DMS79 treated with DMSO at 0.1 percent for 48 hours (cell line): ENCODE data around the gene OTOGL.
"Not testable (repeated sequence)": the region's sequence is repeated elsewhere in the genome, so short reads cannot be mapped to it uniquely, and the experiment has no call there.

Source experiments
- DNase-seq: peaks from one replicate; lab custom pipeline; 2025; lab: John Stamatoyannopoulos, UW

OTOGL gene

DNA sequence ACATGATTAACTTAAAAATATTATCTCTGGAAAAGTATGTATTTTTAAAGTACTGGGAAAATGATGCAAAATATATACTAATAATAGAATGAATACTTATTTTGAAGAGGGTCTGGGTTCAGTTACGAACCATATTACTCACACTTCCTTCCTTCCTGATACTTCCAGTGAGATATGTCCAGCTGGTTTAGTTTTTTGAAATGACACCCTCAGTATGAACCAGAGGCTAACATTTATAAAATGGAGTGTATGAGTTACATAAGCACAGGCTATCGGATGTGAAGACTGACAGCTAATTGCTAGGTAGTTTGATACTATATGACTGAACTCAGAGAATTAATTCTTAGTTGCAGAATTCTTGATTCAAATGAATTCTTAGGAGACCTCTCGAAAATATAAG is 122.9 kb downstream of the OTOGL start:
- DNase-seq, result no peak

DNA sequence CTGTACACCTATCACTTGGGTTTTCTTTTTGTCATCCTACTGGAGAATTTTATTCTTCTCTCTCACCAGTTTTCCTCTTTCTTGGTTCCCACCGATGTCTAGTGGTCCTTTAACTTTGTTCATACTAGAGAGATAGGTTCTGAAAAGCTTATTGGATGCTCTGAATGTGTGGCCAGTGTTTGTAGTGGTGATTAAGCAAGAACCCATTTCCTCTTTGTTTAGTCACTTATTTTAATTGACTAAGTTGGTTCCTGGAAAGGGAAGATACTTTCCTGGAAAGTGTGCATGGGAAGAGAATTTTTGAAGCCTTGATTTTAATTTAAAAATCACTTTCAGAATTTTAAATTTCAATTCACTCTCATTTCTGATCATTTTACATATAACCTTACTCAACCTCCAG is 127.2 kb downstream of the OTOGL start:
- DNase-seq, result no peak

DNA sequence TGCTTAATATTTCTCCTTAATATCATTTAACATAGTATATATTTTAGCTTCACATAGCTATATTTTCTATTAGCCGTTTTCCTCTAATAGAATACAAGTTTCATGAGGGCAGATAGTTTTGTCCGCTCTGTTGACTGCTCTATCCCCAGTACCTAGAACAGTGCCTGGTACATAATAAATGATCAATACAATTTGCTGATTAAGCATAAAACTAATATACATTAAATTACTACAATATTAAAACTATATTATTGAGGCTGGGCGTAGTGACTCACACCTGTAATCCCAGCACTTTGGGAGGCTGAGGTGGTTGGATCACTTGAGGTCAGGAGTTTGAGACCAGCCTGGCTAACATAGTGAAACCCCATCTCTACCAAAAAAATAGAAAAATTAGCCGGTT is 128.6 kb downstream of the OTOGL start:
- not testable (repeated sequence) for DNase-seq

DNA sequence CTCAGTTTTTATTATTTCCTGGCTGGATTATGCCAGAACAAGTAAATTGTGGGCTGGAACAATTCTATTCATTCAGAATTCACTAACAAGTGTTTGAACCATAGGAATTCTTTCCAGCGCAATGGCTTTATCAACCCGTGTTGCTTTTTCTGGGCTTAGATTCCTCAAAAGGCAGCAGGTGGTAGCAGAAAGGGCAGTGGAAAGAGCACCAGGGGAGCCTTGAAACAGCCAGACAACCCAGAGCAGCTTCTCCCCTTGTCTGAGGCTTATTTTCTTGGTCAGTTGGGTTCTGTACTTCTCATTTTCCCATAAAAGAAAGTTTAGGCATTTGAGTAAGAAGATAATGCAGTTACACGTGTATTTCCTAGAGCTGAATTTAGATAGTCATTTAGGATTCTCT is 130.7 kb downstream of the OTOGL start:
- no peak for DNase-seq

DNA sequence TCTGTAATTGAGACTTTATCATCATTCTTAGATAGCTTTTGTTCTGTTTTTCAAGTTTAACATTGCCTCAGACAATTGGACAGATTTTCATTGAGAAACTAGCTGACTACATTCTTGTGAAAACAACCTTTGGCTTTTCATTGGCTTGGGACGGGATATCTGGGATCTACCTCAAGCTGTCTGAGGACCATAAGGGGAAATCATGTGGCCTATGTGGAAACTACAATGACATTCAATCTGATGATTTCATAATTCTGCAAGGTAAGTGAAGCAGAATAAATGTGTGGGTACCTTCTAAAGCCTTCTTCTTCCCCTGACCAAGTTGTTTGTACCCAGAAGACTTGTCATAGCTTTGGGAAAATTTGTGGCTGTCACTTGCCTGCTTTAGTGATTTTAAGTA is 133.5 kb downstream of the OTOGL start:
- no peak for DNase-seq

DNA sequence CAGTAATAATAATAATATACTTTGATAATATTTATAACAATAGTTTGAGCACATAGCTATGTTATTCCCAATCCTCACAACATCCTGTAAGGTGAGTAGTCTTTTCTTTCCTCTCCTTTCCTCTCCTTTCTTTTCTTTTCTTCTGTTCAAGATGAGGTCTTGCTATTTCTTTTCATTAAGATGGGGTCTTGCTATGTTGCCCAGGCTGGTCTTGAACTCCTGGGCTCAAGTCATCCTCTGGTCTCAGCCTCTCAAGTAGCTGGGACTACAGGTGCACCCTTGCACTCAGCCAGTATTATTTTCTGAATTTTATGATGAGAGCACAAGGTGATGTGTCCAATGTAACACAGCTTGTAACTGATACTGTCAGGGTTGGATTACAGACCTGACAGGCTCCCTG is 134.6 kb downstream of the OTOGL start:
- no peak for DNase-seq

DNA sequence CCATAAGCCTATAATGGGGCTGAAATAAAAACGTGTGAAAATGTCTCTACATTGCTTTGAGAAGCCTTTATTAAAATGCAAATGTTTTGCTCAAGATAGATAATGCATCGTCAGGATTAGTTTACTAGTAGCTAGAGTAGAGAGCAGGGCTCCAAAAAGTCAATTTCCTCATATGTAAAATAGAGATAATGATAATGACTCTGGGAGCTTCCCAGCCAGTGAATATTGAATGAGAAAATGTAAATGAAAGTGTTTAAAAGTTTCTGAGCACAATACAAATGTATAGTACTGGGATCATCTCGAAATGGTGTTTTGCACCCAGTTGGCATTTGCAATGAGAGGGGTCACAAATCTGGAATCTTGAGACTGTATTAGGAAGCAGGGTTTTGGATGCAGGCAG is 135.3 kb downstream of the OTOGL start:
- DNase-seq, result no peak

DNA sequence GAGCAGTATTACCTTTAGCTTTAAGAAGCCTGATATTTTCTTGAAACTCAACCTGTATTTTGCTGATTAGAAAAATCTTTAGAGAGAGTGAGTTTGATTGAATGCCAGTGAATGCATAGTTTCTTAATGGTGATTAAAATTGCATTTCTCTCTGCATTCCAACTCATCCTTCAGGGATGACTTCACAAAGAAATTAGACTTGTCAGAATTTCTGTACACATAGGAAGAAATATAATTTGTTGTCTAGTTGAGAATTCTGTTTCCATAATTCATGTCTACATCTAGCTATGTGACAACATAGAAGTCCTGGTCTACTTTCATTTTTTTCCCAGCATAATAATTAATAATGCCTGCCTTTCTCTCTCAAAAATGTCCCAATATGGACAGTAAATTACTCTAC is 136.6 kb downstream of the OTOGL start:
- no peak for DNase-seq

DNA sequence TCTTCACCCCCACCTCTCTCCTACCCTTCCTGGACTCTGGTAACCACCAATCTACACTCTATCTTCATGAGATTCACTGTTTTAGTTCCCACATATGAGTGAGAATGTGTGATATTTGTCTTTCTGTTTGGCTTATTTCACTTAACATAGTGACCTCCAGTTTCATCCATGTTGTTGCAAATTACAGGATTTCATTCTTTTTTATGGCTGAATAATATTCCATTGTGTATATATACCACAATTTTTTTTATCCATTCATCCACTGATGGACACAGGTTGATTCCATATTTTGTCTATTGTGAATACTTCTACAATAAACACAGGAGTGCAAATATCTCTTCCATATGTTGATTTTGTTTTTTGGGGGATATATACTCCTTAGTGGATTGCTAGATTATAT is 140.5 kb downstream of the OTOGL start:
- DNase-seq, result no peak

DNA sequence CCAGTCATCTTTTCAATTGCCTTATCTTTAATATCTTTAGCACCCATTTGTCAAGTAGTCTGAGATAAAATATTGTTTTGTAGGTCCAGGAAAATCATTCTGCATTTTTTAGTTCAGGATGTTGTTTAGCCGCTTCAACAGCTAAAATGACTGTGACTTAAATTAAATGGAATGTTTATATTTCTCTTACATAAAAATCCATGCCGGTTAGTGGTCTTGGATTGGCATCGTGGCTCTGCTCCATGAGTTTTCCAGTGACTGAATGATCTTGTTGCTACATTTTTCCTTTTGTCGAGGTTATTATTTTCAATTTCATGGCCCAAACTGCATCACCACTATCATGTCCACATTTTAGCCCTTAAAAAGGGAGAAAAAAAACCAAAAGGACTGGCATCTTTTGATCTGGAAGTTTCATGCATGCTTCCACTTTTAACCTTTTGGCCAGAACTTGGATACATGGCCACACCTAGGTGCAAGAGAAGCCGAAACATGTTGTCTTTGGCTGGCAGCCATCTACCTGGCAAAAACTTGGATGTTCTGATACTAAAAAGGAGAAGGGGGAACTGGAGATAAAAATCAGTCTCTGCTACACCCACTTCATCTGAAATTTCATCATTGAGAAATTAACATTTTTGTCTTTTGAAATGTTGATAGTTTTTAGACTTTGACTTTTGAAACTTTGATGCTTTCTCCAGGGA is 142.4 kb downstream of the OTOGL start:
- no peak for DNase-seq

DNA sequence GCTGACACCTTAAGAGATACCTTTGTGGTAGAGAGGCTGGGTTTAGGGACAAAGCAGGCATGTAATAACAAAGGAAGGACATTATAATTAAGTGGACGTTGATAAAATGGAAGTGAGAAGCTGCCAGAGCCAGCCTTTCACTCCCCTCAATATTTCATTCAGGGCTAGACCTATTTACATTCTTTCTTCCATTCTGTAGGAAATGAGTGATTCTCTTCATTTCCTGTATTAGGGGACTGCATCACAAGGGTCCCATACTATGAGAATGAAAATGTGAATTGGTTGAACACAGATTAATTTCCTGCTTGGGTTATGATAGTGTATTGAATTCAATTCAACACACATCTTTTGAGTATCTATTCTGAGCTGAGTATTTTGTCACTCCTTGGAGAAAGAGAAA is 143.0 kb downstream of the OTOGL start:
- DNase-seq, result no peak

DNA sequence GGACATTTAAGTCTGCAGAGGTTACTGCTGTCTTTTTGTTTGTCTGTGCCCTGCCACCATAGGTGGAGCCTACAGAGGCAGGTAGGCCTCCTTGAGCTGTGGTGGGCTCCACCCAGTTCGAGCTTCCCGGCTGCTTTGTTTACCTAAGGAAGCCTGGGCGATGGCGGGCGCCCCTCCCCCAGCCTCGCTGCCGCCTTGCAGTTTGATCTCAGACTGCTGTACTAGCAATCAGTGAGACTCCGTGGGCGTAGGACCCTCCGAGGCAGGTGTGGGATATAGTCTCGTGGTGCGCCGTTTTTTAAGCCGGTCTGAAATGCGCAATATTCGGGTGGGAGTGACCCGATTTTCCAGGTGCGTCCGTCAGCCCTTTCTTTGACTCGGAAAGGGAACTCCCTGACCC is 150.2 kb downstream of the OTOGL start:
- DNase-seq, result not testable (repeated sequence)

DNA sequence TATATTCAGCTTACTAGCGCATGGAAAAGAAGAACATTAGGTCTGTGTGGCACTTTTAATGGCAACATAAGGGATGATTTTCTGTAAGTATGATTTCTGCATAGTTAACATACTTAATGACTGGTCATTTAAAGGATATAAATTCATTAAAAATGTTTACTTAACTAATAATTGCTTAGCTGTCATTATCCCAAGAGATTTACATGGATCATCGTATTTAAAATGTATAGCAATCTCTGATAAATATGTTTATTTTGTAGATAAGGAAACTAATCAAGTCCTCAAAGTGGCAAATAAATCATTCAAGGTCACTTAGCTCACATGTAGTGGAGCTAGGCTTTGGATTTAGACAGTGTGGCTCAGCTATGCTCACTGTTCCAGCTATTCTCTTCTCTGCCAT is 158.6 kb downstream of the OTOGL start:
- no peak for DNase-seq

DNA sequence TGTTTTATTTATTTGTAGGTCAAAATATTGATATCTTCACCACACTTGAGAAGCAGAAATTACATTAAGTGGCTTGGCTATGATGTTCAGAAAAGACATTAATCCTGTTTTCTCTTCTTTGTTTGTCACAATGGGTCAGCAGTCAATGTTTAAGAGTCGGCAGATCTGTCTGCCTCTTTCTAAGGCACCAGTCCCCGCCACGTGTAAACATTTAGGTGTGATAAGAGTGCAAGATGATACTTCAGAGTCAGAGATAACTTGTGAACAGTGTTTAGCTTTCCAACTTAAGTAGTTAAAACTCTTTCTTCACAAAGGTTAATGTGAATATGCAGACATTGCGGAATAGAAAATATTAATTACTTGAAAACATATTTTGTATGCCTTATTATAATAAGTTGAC is 160.9 kb downstream of the OTOGL start:
- DNase-seq, result no peak

DNA sequence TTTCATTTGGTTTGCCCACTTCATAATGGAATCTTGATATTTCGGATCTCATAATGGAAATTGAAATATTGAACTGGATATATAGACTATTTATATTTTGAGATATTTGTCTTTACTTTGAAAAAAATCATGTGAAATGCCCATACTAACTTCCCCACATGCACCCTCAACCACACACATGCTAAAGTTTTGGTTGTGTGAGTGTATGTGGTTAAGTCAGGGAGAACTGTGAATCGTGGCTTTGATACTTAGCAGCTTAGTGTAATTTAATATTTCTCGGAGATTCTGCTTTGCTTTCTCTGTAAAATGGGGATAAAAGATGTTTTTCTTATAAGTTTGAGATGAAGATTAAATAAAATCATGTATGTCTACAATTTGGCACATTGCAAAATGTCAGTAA is 162.1 kb downstream of the OTOGL start:
- DNase-seq, result no peak

DNA sequence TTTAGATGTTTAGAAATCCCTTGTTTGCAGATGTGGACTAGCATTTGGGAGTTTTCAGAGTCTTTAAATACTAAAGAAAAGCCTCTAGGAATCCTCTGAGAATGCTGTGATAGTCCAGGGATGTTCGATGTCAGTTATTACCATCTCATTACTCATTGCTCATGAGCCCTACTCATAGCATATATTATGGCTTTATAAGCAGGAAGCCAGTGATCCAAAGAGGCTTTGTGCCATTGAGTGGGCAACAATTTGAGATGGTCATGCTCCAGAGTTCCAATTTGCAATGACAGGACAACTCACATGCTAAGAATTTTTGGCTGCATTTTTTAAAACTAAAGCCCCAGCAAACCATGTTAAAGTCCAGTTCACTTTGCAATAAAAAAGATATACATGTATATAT is 163.0 kb downstream of the OTOGL start:
- no peak for DNase-seq

DNA sequence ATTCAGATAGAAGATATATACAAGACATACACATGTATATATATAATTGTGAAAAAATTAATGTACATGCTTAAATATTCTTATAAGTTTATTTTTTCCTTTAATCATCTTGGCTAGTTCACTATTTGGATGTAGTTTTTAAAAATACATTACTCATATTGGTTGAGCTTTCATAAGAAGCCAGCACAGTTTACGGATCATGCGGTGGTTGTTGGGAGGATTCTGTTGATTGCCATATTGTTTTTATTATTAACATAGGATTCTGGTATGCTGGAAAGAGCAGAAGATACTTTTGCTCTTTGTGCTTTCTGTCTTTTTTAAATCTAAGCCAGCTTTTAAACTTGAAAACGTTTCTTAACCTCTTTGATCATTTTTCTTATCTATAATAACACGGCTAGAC is 163.4 kb downstream of the OTOGL start:
- DNase-seq, result no peak

DNA sequence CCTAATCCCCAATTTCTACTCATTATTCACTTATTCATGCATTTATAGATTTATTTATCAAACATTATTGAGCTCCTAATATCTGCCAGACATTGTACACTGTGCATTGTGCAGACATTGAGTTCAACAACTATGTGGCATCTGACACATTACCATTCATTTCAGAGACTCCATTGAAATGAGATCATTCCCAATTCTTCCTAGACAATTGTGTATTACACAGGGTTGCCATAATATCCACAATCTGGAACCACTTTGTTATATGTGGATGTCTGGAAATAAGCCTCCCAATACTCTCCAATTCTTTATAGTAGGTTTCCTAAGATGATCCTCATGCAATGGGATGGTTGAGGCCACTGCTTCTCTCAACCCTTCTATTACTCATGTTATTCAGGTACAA is 165.0 kb downstream of the OTOGL start:
- DNase-seq, result no peak

DNA sequence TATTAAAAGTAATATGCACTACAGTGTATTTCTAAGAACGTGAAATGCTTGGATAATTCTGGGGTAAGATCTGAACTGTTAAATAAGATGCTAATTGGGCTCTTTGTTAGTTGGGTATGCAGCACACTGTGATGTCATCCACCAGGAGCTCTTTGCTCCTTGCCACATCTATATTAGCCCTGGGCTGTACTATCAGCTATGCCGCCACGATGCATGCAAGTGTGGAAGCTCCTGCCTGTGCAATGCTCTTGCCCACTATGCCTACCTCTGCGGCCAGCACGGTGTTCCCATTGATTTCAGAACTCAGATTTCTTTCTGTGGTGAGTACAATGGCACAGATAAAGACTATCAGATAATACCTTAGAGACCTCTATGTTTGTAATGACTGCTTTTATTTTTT is 165.6 kb downstream of the OTOGL start:
- no peak for DNase-seq

DNA sequence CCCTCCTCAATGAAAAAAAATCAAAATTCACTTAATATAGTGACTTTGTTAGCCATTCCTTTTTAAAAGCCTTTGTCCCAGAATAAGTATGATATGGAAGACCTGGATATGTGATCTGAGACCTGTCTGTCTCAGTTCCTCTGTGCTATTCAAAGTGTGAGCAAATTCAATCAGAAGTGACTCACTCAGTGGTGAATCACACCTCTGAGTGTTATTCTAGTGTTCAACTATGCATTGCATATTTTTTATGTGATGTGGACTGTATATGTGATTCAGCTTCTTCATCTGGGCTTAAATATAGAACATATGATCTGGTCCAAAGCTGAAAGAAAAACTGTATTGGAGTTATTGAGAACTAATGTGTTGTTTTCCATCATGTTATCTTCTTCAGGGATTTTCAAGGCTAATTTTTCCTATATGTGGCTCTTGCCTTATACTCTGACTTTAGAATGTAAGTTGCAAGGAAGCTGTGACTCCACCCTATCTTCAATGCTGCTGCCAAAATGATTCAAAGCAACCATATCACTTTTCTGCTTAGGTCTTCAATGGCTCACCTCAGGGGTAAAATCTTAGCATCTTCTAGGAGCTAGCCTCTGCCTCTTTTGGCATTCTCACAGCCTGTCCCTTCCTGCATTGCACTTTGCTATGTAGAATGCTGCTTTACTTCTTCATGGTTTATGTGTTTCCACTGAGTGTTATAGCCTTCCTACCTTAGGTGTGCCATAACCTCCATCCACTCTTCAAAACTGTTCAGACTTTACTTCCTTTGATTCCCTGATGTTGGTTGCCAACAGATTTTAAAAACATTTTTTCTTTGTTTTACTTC is 169.8 kb downstream of the OTOGL start:
- no peak for DNase-seq

DNA sequence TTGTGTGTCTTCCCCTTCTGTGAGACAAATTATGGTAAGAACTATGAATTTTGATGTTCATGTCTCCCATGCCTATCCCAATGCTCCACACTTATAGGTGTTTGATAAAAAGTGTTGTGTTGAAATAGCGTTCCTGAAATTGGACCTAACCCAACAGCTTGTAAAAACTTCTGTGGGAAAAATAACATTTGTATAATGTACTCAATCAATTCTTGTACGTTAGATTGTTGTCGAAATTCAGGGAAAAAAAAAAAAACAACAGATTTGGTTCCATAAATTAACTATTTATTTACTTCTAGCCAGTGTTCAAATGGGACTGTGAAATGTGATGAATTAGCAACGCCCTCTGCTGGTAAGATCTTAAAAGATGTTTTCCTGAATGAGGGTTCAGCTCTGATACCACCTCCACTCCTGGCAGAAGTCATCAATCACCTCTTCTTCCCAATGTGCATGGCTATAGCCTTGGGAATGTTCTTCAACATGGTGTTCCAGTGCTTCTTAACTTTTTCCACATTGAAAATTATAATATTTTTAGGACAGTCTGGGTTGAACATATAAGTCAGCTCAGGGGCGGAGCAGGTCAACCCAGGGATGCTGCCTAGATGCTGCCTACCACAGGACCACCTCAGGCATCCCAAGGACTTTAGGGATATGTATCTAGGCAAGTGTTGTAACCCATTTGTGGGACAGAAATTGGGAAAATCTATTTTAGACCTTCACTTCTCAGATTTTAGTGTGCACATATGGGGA is 170.6 kb downstream of the OTOGL start:
- DNase-seq, result no peak

DNA sequence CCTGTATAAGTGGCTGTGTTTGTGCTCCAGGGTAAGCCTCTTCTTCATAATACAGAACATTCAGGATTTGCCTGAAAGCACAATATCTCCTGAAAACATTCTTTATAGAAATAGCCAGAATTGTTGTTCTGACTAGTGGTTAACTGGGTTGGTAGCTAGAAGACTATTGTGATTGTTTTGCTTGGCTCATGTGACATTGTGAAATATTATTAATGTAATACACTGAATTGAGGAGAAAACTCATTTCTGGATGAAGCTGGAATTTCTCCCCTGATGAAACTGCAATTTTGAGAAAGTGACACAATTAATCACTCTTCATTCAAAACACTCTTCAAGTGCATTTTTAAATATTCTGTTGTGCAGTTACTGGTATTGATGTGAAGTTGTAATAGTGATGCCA is 172.4 kb downstream of the OTOGL start:
- no peak for DNase-seq

DNA sequence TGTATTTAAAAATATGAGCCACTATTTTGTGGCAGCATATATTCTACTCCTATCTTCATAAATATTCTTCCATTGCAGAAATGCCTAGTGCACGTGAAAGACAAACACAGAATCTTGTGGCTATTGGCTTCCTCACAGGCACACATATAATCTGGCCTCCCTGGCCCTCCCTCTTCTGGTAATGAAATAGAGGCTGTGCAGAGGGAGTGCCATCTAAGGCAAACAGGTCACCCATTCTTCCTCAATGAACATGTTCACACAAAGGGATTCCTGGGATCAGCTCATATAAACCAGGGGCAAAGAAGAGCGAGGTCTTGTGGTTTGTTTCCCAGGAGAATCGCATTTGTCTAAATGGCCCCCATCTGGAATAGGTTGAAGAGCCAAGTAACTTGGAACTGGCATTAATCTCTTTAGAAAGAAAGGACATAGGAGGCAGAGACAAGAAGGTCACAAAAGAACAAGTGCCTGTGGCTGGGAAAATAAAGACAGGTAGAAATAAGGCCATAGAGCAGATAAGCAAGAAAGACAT is 173.1 kb downstream of the OTOGL start:
- DNase-seq, result no peak
